Lung (tissue), 12 donors: Measurements from ENCODE around the gene CBLL1. TPM values are rescaled to one million over a fixed set of nuclear protein-coding genes. Genes with fewer than 3 reads are reported as not detected.
A peak's percentile ranks its signal among the peaks of the same experiment; 100 is the strongest.

ENCODE experiments used
- ATAC-seq: fragments of 200-7000 bp; cut with Tn5 transposase; one replicate; pipeline ENCODE4 v1.9.1; 2020; ENCODE audit warnings: moderate number of reproducible peaks; ENCODE audit not compliant: insufficient read depth, low FRiP score
- DNase-seq, 3 donors: peaks; one replicate each; pipeline ENCODE4 v3.0.0-alpha.2; 2013 to 2017
- H3K27ac ChIP-seq, 2 donors: one replicate each; pipeline ENCODE4 v1.5.1; 2013; ENCODE audit warnings: mild to moderate bottlenecking in 2 of 2, moderate library complexity in 2 of 2, control low read depth in 1 of 2, inconsistent platforms in 1 of 2, low read depth in 1 of 2, low read length in 1 of 2
- H3K27me3 ChIP-seq, 3 donors: one replicate each; pipeline ENCODE4 v1.5.1; 2013; ENCODE audit warnings: low read length in 2 of 3; ENCODE audit not compliant: control insufficient read depth in 3 of 3, insufficient read depth in 3 of 3
- H3K36me3 ChIP-seq, 4 donors: one replicate each; pipeline ENCODE4 v1.5.1; 2013; ENCODE audit warnings: low read length in 4 of 4, mild to moderate bottlenecking in 1 of 4, moderate library complexity in 1 of 4; ENCODE audit not compliant: control insufficient read depth in 4 of 4, insufficient read depth in 4 of 4
- H3K4me1 ChIP-seq, 5 donors: one replicate each; pipeline ENCODE4 v1.5.1; 2013; ENCODE audit warnings: low read length in 5 of 5, mild to moderate bottlenecking in 2 of 5, moderate library complexity in 1 of 5; ENCODE audit not compliant: control insufficient read depth in 5 of 5, insufficient read depth in 5 of 5
- H3K4me3 ChIP-seq: one replicate; pipeline ENCODE4 v1.5.1; 2013; ENCODE audit warnings: mild to moderate bottlenecking, control low read depth, moderate library complexity
- H3K9ac ChIP-seq, 2 donors: one replicate each; pipeline ENCODE4 v1.5.1; 2013; ENCODE audit warnings: low read length in 2 of 2, control low read depth in 1 of 2; ENCODE audit not compliant: insufficient read depth in 1 of 2
- H3K9me3 ChIP-seq, 4 donors: one replicate each; pipeline ENCODE4 v1.5.1; 2013; ENCODE audit warnings: low read length in 3 of 4, mild to moderate bottlenecking in 1 of 4, moderate library complexity in 1 of 4; ENCODE audit not compliant: control insufficient read depth in 4 of 4, insufficient read depth in 3 of 4
- CTCF ChIP-seq: IDR thresholded peaks from 2 replicates; pipeline ENCODE4 v1.5.1; 2012; ENCODE audit warnings: mild to moderate bottlenecking; ENCODE audit errors: control extremely low read depth, extremely low read depth
- WGBS, 2 donors: extraction: QIAGEN DNeasy Blood & Tissue Kit; methylation state at CpG; one replicate each; pipeline ENCODE4 v1.1.7; 2013; 5-methylcytosine and 5-hydroxymethylcytosine counted together
- polyA plus RNA-seq, 2 donors: library from polyadenylated mRNA; stranded (reverse); fragments of 200-250 nt; gene quantifications; one replicate each; pipeline ENCODE4 v1.2.1, GENCODE V29; 2013
- total RNA-seq, 2 donors: library from RNA; depleted of rRNA in 1 of 2; stranded (reverse); fragments of >200 nt in 1 of 2; gene quantifications; one replicate each; pipeline ENCODE4 v1.2.1, GENCODE V29; 2014 to 2021
- donor health status: control.
- donor health status: control.
- donor health status: Bipolar disorder and iron deficiency.
- donor health status: healthy.
- donor health status: DM: yes; HTN: yes; CAD: no.

Gene CBLL1
- total and polyA plus RNA-seq, 4 donors: 5.2 to 25.2 (median 15.1) TPM

DNA sequence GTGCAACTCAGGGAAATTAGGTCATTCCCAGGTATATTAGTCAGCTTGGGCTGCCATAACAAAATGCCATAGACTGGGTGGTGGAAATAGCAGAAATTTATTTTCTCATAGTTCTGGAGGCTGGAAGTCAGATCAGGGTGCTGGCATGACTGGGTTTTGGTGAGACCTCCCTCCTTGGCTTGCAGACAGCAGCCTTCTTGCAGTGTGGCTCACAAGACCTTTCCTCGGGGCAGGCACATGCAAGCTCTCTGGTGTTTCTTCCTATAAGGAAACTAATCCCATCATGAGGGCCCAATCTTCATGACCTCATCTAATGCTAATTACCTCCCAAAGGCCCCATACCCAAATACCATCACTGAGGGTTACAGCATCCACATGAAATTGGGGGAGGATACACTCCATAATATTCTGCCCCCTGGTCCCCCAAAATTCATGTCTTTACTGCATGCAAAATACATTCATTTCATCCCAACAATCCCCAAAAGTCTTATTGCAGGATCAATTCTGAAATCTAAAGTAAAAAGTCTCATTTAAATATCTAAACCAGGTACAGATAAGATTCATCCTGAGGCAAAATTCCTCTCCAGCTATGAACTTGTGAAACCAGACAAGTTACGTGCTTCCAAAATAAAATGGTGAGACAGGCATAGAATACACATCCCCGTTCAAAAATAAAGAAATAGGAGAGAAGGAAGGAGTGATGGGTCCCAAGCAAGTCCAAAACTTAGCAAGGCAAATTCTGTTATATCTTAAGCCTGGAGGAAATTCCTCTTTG lies 17.4 kb upstream of the CBLL1 start:
- no peak for ATAC-seq
- no peaks in the 10 kb centered on the region for H3K9me3 ChIP-seq
- WGBS, 2 donors: 83 to 90% methylated on average over 3 of the region's 3 CpGs
- no peak overlapping the region for H3K4me3 ChIP-seq
- H3K27ac ChIP-seq: no peak overlapping the region
- no peak for DNase-seq
- H3K4me1 ChIP-seq: no peaks in the 10 kb centered on the region
- H3K9ac ChIP-seq: no peak overlapping the region
- TF ChIP-seq CTCF: no peak
- H3K36me3 ChIP-seq: no peaks in the 10 kb centered on the region
- peaks cover 0 to 11% (median 6%) of the 10 kb centered on the region in 3 donors for H3K27me3 ChIP-seq

- Histone ChIP-seq H3K9ac (no peak overlapping the region), H3K27me3 (peaks cover 0 to 11% (median 6%) of the 10 kb centered on the region in 3 donors), H3K36me3 (no peaks in the 10 kb centered on the region), H3K27ac (no peak overlapping the region), H3K4me1 (no peaks in the 10 kb centered on the region), H3K4me3 (no peak overlapping the region), H3K9me3 (peaks cover 0 to under 1% (median 0%) of the 10 kb centered on the region in 4 donors)
- ATAC-seq: no peak
- no peak for DNase-seq
- no peak for TF ChIP-seq CTCF
Observed at GRCh38 chr7:107728276-107728675, 15.7 kb upstream of the CBLL1 start.

DNA sequence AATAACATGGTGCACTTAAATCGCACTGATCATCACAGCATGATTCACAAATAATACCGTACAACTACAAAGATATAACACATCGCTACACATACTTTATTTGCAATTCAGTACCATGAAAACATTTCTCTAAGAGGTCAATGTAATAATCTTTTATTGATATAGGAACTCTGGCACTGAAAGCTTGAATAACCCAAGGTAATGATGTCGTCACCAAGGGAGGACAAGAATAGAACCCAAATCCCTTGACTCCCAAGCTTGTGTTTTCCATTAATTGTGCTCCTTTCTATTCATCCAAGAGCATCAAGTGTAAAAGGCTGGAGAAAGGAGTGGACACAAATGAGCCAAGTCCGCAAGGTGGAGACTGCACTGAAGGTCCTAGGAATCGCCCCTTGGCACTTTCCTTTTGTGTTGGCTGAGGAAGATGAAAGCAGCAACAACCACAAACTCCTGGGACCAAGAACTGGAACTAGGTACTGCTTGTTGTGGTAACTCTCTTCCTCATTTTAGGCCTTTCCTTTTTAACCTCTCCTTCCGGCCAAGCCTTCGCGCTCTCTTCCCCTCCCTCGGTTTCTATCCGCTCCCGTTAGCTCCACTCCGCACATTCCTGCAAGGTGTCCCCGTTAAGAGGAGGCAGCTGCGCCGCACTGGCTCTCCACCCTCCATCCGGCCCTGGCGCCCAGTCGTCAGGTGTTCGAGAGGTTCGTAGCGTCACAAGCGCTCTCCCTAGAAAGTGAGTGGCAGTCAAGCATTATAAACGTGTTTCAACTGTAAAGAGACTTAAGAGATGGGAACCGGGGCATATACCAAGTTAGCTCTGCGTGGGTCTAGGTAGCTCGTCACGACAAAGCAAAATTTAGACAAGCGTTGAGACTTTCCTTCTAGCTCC lies 1.0 kb upstream of the CBLL1 start:
- no peak for TF ChIP-seq CTCF
- H3K4me3 ChIP-seq: peak overlapping the region; percentile 52
- ATAC-seq (peak; percentile 20), DNase-seq (no peak)
- WGBS, 2 donors: 12 to 15% methylated on average over 29 of the region's 29 CpGs
- peak overlapping the region; percentile 51 to 87 for H3K9ac ChIP-seq
- peaks cover 0 to 20% (median 8%) of the 10 kb centered on the region in 5 donors for H3K4me1 ChIP-seq
- peaks cover 0 to 2% (median 0%) of the 10 kb centered on the region in 4 donors for H3K9me3 ChIP-seq
- H3K27me3 ChIP-seq: no peaks in the 10 kb centered on the region
- H3K36me3 ChIP-seq: no peaks in the 10 kb centered on the region
- peak overlapping the region; percentile 98 to 100 for H3K27ac ChIP-seq
